IMR-90 (cell line): ENCODE data around the gene DLGAP3. TPM values are rescaled to one million over a fixed set of nuclear protein-coding genes. Genes with fewer than 3 reads are reported as not detected.

ENCODE experiments used
- ATAC-seq: fragments of 200-7000 bp; cut with Tn5 transposase; 2 replicates; pipeline ENCODE4 v1.9.1; 2020; ENCODE audit warnings: low read depth, mild to moderate bottlenecking, moderate library complexity
- BruUV-seq: library from RNA; stranded (reverse); fragments of 400-500 nt; replicated peaks from 2 replicates; lab custom pipeline; 2021; lab: Mats Ljungman, UMichigan
- CTCF ChIA-PET: fragments of 300-600 bp; formaldehyde crosslinking; extraction: SDS; loops from one replicate; lab custom pipeline; 2021; ENCODE audit warnings: antibody characterized with exemption; lab: Yijun Ruan, JAX
- POLR2A ChIA-PET: fragments of 300-600 bp; sonication (Branson Sonifier 250); formaldehyde crosslinking; loops from one replicate; lab custom pipeline; 2022; ENCODE audit warnings: antibody characterized with exemption; ENCODE audit not compliant: unreplicated experiment; lab: Charles Lee
- DNase-seq: peaks from one replicate; pipeline ENCODE4 v3.0.0; 2013
- H2AFZ ChIP-seq: replicated peaks from 2 replicates; pipeline ENCODE3; 2013; ENCODE audit warnings: low read length, mild to moderate bottlenecking; ENCODE audit not compliant: poor library complexity
- H2AK5ac ChIP-seq: 2 replicates; pipeline ENCODE4 v1.6.1; 2013; ENCODE audit warnings: low read depth, low read length, inconsistent platforms
- H2AK9ac ChIP-seq: replicated peaks from 2 replicates; pipeline ENCODE3; 2013; ENCODE audit warnings: mild to moderate bottlenecking, low read depth, low read length, moderate library complexity; ENCODE audit not compliant: poor library complexity
- H2BK120ac ChIP-seq: 2 replicates; pipeline ENCODE4 v1.6.1; 2013; ENCODE audit warnings: low read depth, low read length, inconsistent platforms
- H2BK15ac ChIP-seq: 3 replicates; pipeline ENCODE4 v1.6.1; 2013; ENCODE audit warnings: low read depth, low read length, inconsistent platforms
- H2BK20ac ChIP-seq: 2 replicates; pipeline ENCODE4 v1.6.1; 2013; ENCODE audit warnings: low read depth, mild to moderate bottlenecking, inconsistent platforms, low read length, moderate library complexity
- H2BK5ac ChIP-seq: 2 replicates; pipeline ENCODE4 v1.6.1; 2013; ENCODE audit warnings: mild to moderate bottlenecking, low read depth, low read length, inconsistent platforms; ENCODE audit not compliant: poor library complexity, severe bottlenecking
- H3K14ac ChIP-seq: replicated peaks from 2 replicates; pipeline ENCODE4 v1.6.1; 2013; ENCODE audit warnings: low read depth, low read length, inconsistent platforms
- H3K18ac ChIP-seq: 2 replicates; pipeline ENCODE4 v1.6.1; 2013; ENCODE audit warnings: low read depth, low read length, control low read depth
- H3K23ac ChIP-seq: 2 replicates; pipeline ENCODE4 v1.6.1; 2013; ENCODE audit warnings: low read depth, low read length, inconsistent platforms
- H3K27ac ChIP-seq: 2 replicates; pipeline ENCODE4 v1.5.1; 2013; ENCODE audit warnings: mild to moderate bottlenecking, control low read depth, low read length; ENCODE audit not compliant: insufficient read depth
- H3K27me3 ChIP-seq: 2 replicates; pipeline ENCODE4 v1.6.1; 2013; ENCODE audit warnings: low read length; ENCODE audit not compliant: control insufficient read depth, insufficient read depth
- H3K36me3 ChIP-seq: 2 replicates; pipeline ENCODE4 v1.6.1; 2013; ENCODE audit warnings: low read length, mixed read lengths; ENCODE audit not compliant: control insufficient read depth, insufficient read depth
- H3K4ac ChIP-seq: 2 replicates; pipeline ENCODE4 v1.6.1; 2013; ENCODE audit warnings: low read depth, low read length, inconsistent platforms
- H3K4me1 ChIP-seq: 2 replicates; pipeline ENCODE4 v1.6.1; 2013; ENCODE audit warnings: low read length, mixed read lengths; ENCODE audit not compliant: control insufficient read depth, insufficient read depth
- H3K4me2 ChIP-seq: 2 replicates; pipeline ENCODE4 v1.6.1; 2013; ENCODE audit warnings: low read depth, mild to moderate bottlenecking, control low read depth, low read length, moderate library complexity
- H3K4me3 ChIP-seq: 2 replicates; pipeline ENCODE4 v1.5.1; 2013; ENCODE audit warnings: low read depth, mild to moderate bottlenecking, control low read depth, low read length, moderate library complexity; ENCODE audit not compliant: insufficient read depth
- H3K56ac ChIP-seq: 2 replicates; pipeline ENCODE4 v1.6.1; 2013; ENCODE audit warnings: low read length, inconsistent platforms; ENCODE audit not compliant: insufficient read depth; ENCODE audit errors: extremely low read depth
- H3K79me1 ChIP-seq, 2 experiments: 2 replicates each; pipeline ENCODE4 v1.6.1; 2013; ENCODE audit warnings: low read length in 2 of 2, inconsistent platforms in 1 of 2, low read depth in 1 of 2
- H3K9ac ChIP-seq: 2 replicates; pipeline ENCODE4 v1.6.1; 2013; ENCODE audit warnings: low read depth, low read length, control low read depth
- H3K9me1 ChIP-seq: 2 replicates; pipeline ENCODE4 v1.6.1; 2013; ENCODE audit warnings: low read length, inconsistent platforms; ENCODE audit not compliant: insufficient read depth
- H3K9me3 ChIP-seq: 2 replicates; pipeline ENCODE4 v1.6.1; 2013; ENCODE audit warnings: low read length; ENCODE audit not compliant: control insufficient read depth, insufficient read depth
- H4K20me1 ChIP-seq: 2 replicates; pipeline ENCODE4 v1.6.1; 2013; ENCODE audit warnings: low read length, inconsistent platforms; ENCODE audit not compliant: insufficient read depth
- H4K5ac ChIP-seq: 2 replicates; pipeline ENCODE4 v1.6.1; 2013; ENCODE audit warnings: mild to moderate bottlenecking, low read depth, low read length, control low read depth
- H4K8ac ChIP-seq, 2 experiments: 2 replicates each; pipeline ENCODE4 v1.6.1; 2013; ENCODE audit warnings: low read depth in 2 of 2, low read length in 2 of 2, control low read depth in 1 of 2, inconsistent platforms in 1 of 2
- H4K91ac ChIP-seq: 2 replicates; pipeline ENCODE4 v1.6.1; 2013; ENCODE audit warnings: low read depth, low read length, inconsistent platforms; ENCODE audit not compliant: insufficient read depth
- BHLHE40 ChIP-seq: fragments of 150-350 bp; IDR thresholded peaks from 2 replicates; pipeline ENCODE4 v1.6.1; 2016; ENCODE audit warnings: mild to moderate bottlenecking, low read depth, low read length
- CEBPB ChIP-seq: IDR thresholded peaks from 2 replicates; pipeline ENCODE4 v1.6.1; 2012; ENCODE audit warnings: low read depth, low read length, improper control_type of control experiment
- CTCF ChIP-seq: conservative IDR thresholded peaks from 2 replicates; pipeline ENCODE4 v1.5.1; 2012; ENCODE audit warnings: mild to moderate bottlenecking, low read depth, low read length, improper control_type of control experiment
- ELK1 ChIP-seq: fragments of 150-350 bp; IDR thresholded peaks from 2 replicates; pipeline ENCODE4 v1.6.1; 2016; ENCODE audit warnings: low read depth, mild to moderate bottlenecking, low read length, moderate library complexity, borderline replicate concordance
- FOS ChIP-seq: fragments of 150-350 bp; IDR thresholded peaks from 2 replicates; pipeline ENCODE4 v1.6.1; 2016; ENCODE audit warnings: low read depth, low read length
- MAFK ChIP-seq: IDR thresholded peaks from 2 replicates; pipeline ENCODE4 v1.6.1; 2012; ENCODE audit warnings: low read depth, low read length, improper control_type of control experiment
- MAZ ChIP-seq: IDR thresholded peaks from 2 replicates; pipeline ENCODE4 v1.6.1; 2012; ENCODE audit warnings: low read depth, mild to moderate bottlenecking, low read length, improper control_type of control experiment, moderate library complexity, borderline replicate concordance
- POLR2A ChIP-seq: IDR thresholded peaks from 2 replicates; pipeline ENCODE4 v1.6.1; 2012; ENCODE audit warnings: mild to moderate bottlenecking, low read depth, low read length
- RCOR1 ChIP-seq: IDR thresholded peaks from 2 replicates; pipeline ENCODE4 v1.6.1; 2012; ENCODE audit warnings: mild to moderate bottlenecking, low read length, improper control_type of control experiment; ENCODE audit not compliant: insufficient replicate concordance
- RFX5 ChIP-seq: IDR thresholded peaks from 2 replicates; pipeline ENCODE4 v1.8.0; 2012; ENCODE audit warnings: low read depth, mild to moderate bottlenecking, low read length, moderate library complexity
- SMC3 ChIP-seq: fragments of 150-350 bp; IDR thresholded peaks from 2 replicates; pipeline ENCODE4 v1.6.1; 2016; ENCODE audit warnings: low read depth, mild to moderate bottlenecking, antibody characterized with exemption, low read length, moderate library complexity
- WGBS, 2 experiments: methylation state at CpG; one replicate each; pipeline versions ENCODE4 v1.1.5 to v1.1.7; 2013; ENCODE audit warnings: missing lambda C conversion rate in 2 of 2; ENCODE audit not compliant: insufficient read length in 1 of 2; ENCODE audit errors: extremely low coverage in 2 of 2; 5-methylcytosine and 5-hydroxymethylcytosine counted together
- dilution Hi-C: fragments of 300-500 bp; cut with HindIII; formaldehyde crosslinking; loops from one replicate; pipeline ENCODE4 v1.14.3; 2018; ENCODE audit warnings: low sequenced_read_pairs; ENCODE audit not compliant: unreplicated experiment
- in situ Hi-C: fragments of 300-500 bp; cut with MboI; formaldehyde crosslinking; loops from 3 replicates; pipeline ENCODE4 v1.14.3; 2019; ENCODE audit warnings: low sequenced_read_pairs, inconsistent platforms, mixed read lengths
- intact Hi-C: fragments of 100-400 bp; cut with micrococcal nuclease; formaldehyde crosslinking; loops from 2 replicates; pipeline ENCODE4 v1.10.0; 2022
- polyA plus RNA-seq, 3 experiments: library from polyadenylated mRNA; depleted of rRNA; stranded (reverse); fragments of >200 nt; gene quantifications; 2 replicates each; pipeline ENCODE4 v1.2.3, GENCODE V29; 2012; ENCODE audit warnings: low replicate concordance in 1 of 3
- total RNA-seq: library from RNA; depleted of rRNA; stranded (reverse); fragments of >200 nt; gene quantifications from 2 replicates; pipeline ENCODE4 v1.2.3, GENCODE V29; 2012
- TF ChIP-seq, protein P1 (sequence below): fragments of 150-350 bp; IDR thresholded peaks from 2 replicates; pipeline ENCODE4 v1.6.1; 2017; ENCODE audit warnings: mild to moderate bottlenecking, antibody characterized with exemption, low read length, low read depth

The DLGAP3 gene
- total and polyA plus RNA-seq, 2 of the 4 experiments (the other 2 are of a cell fraction): 0.02 TPM; not detected in 1

GRCh38 chr1:34872133-34872503 is 57.3 kb downstream of the DLGAP3 start:
- no peak overlapping the region for H3K18ac ChIP-seq
- H3K9me1 ChIP-seq: no peaks in the 10 kb centered on the region

More at GRCh38 chr1:34872133-34872503, 57.3 kb downstream of the DLGAP3 start:
- ChIA-PET POLR2A (interaction anchor here (0.6 kb wide), 1 partner anchor 20 kb away, joined by 3 read pairs; no protein-coding TSS in a partner anchor), CTCF (interaction anchor here (2.1 kb wide), 1 partner anchor 13 kb away, joined by 5 read pairs; the partner anchor contains the start of gene SMIM12)
- Histone ChIP-seq H3K4me2 (no peak overlapping the region), H3K9me3 (no peaks in the 10 kb centered on the region; the same call in 1 of the 2 replicates), H3K79me1 (no peaks in the 10 kb centered on the region), H3K27me3 (peaks cover 44% of the 10 kb centered on the region), H3K14ac (no peak overlapping the region), H3K23ac (no peak overlapping the region), H2BK5ac (no peak overlapping the region), H2BK15ac (no peak overlapping the region), H4K8ac (no peak overlapping the region), H2BK120ac (no peak overlapping the region), H3K27ac (no peak overlapping the region), H3K9ac (no peak overlapping the region), H4K5ac (no peak overlapping the region), H2AK9ac (no peak overlapping the region), H2BK20ac (no peak overlapping the region), H3K4me1 (no peaks in the 10 kb centered on the region), H2AFZ (no peak overlapping the region), H4K20me1 (no peaks in the 10 kb centered on the region), H3K4me3 (no peak overlapping the region), H3K4ac (no peak overlapping the region), H3K36me3 (no peaks in the 10 kb centered on the region), H4K91ac (no peak overlapping the region), H3K56ac (no peak overlapping the region), H2AK5ac (no peak overlapping the region)
- DNase-seq: no peak
- no TSS peak for BruUV-seq
- in situ Hi-C loops: no loop called here
- ATAC-seq: no peak
- 61% methylated on average over 4 of the region's 4 CpGs; no CpG with 5 or more reads in 1 of the 2 experiments for WGBS, 2 experiments
- no peak for TF ChIP-seq ELK1
- TF ChIP-seq RCOR1: no peak
- no peak for TF ChIP-seq SMC3
- TF ChIP-seq CEBPB: no peak
- TF ChIP-seq CTCF: no peak
- TF ChIP-seq RFX5: no peak
- TF ChIP-seq BHLHE40: no peak
- TF ChIP-seq POLR2A: no peak
- no peak for TF ChIP-seq MAFK
- no peak for TF ChIP-seq MAZ
- TF ChIP-seq, protein P1, sequence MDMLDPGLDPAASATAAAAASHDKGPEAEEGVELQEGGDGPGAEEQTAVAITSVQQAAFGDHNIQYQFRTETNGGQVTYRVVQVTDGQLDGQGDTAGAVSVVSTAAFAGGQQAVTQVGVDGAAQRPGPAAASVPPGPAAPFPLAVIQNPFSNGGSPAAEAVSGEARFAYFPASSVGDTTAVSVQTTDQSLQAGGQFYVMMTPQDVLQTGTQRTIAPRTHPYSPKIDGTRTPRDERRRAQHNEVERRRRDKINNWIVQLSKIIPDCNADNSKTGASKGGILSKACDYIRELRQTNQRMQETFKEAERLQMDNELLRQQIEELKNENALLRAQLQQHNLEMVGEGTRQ: no peak
- TF ChIP-seq FOS: no peak
- dilution Hi-C loops: no loop called here
- intact Hi-C loops: no loop called here
